ENCODE measurements around the gene SSPN.

The SSPN gene

GRCh38 chr12:26265606-26266005 is 70.2 kb downstream of the SSPN start:
- TF ChIP-seq, protein P1, sequence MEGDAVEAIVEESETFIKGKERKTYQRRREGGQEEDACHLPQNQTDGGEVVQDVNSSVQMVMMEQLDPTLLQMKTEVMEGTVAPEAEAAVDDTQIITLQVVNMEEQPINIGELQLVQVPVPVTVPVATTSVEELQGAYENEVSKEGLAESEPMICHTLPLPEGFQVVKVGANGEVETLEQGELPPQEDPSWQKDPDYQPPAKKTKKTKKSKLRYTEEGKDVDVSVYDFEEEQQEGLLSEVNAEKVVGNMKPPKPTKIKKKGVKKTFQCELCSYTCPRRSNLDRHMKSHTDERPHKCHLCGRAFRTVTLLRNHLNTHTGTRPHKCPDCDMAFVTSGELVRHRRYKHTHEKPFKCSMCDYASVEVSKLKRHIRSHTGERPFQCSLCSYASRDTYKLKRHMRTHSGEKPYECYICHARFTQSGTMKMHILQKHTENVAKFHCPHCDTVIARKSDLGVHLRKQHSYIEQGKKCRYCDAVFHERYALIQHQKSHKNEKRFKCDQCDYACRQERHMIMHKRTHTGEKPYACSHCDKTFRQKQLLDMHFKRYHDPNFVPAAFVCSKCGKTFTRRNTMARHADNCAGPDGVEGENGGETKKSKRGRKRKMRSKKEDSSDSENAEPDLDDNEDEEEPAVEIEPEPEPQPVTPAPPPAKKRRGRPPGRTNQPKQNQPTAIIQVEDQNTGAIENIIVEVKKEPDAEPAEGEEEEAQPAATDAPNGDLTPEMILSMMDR (IDR thresholded peaks at IDR 0.05; ENCODE audit: low read depth, low read length): no peak
- no peak overlapping the region for H3K4me3 ChIP-seq (ENCODE audit: low read depth, low read length)

DNA sequence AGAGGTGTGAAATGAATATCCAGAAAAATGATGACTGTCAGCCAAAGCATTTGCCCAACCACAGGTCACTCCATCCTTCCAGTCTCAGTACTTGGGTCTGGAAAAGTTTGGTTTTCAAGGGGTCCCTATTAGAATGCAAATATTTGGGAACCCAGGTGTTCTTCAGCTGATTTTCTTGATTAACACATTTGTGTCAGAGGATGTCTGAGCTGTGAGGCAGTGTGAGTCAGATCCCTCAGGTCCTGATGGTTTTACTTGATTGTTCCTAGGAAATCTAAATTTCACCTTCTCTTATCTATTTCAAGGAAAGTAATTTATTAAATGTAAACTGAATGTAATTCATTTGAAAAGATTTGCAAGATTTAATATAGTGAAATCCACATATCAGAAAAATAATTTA is 71.5 kb downstream of the SSPN start:
- H3K4me3 ChIP-seq (ENCODE audit: low read depth, low read length): no peak overlapping the region
- TF ChIP-seq, protein P1 (IDR thresholded peaks at IDR 0.05; ENCODE audit: low read depth, low read length): no peak

GRCh38 chr12:26268841-26269561 is 73.6 kb downstream of the SSPN start:
- no peak overlapping the region for H3K4me3 ChIP-seq (ENCODE audit: low read depth, low read length)
- TF ChIP-seq, protein P1 (IDR thresholded peaks at IDR 0.05; ENCODE audit: low read depth, low read length): no peak

DNA sequence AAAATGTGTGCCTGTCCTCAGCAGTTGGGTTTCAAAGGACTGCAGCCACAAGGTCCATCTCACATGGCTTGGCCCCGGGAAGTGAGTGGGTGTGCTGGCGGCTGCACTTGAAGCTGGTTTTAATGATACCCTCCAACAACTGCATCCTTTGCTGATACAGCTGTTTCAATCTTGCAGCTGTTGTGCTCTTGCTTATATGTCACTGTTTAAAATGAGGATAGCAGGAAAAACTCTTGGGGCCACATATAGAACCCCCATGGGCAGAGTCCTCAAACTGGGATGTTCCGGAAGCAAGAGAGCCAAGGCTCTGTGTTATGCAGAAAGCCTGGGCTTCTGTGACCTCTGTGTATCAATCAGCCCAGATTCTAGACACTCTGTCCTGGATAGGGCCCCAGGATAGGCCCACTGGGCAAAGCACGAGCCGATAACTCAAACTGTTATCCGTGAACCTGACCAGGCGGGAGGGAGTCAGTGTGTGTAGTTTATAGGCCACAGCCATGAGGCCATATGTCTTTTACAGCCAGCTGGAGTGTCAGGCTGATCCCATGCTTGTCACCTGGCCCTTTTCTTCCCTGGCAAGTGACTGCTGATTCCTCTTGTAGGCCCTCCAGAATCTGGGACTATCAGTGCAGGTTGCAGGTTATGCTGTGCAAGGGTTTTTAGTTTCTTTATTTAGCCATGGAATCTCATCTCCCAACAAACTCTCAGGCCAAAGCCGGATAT is 74.3 kb downstream of the SSPN start:
- H3K4me3 ChIP-seq (ENCODE audit: low read depth, low read length): no peak overlapping the region
- TF ChIP-seq, protein P1 (IDR thresholded peaks at IDR 0.05; ENCODE audit: low read depth, low read length): no peak

DNA sequence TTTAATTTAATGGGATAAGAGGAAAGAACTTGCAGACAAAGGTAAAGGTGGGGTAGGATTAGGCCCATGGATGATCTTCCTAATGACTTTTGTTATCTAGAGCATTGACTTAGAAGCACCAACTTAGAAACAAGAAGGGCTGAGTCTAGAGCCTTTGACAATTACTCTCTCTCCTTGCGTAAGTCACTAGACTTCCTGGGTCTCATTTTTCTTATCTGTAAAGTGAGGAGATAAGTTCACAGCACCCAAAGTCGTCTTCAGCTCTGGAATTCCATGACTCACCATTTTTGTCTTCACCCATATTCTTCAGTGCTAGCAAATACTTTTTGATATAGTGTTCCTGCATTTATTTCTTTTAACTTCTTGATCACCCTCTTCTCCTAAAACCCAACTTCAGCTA is 75.7 kb downstream of the SSPN start:
- H3K4me3 ChIP-seq (ENCODE audit: low read depth, low read length): no peak overlapping the region
- TF ChIP-seq, protein P1 (IDR thresholded peaks at IDR 0.05; ENCODE audit: low read depth, low read length): no peak

GRCh38 chr12:26271889-26272492 is 76.6 kb downstream of the SSPN start:
- no peak overlapping the region for H3K4me3 ChIP-seq (ENCODE audit: low read depth, low read length)

More at GRCh38 chr12:26271889-26272492, 76.6 kb downstream of the SSPN start:
- TF ChIP-seq, protein P1 (IDR thresholded peaks at IDR 0.05; ENCODE audit: low read depth, low read length): no peak
